Activated T-helper 17 cell treated with anti-CD3 and anti-CD28 coated beads, Interleukin-2, amount 50 U/mL, for 72 hours (primary cell): Measurements from ENCODE around the gene GRIN3B. TPM values are rescaled to one million over a fixed set of nuclear protein-coding genes. Genes with fewer than 3 reads are reported as not detected.

ENCODE experiments used
- ATAC-seq: fragments of 150-1000 bp; cut with Tn5 transposase; replicated peaks from 2 replicates; pipeline ENCODE4 v1.10.0; 2021; ENCODE audit warnings: mild to moderate bottlenecking, moderate library complexity
- H3K27ac Mint-ChIP-seq: one replicate; pipeline ENCODE4 v1.8.0; 2022; ENCODE audit warnings: mixed read lengths
- H3K27me3 Mint-ChIP-seq: one replicate; pipeline ENCODE4 v1.8.0; 2022; ENCODE audit warnings: mixed read lengths
- H3K36me3 Mint-ChIP-seq: one replicate; pipeline ENCODE4 v1.8.0; 2022; ENCODE audit warnings: low read depth, mild to moderate bottlenecking, mixed read lengths
- H3K4me1 Mint-ChIP-seq: one replicate; pipeline ENCODE4 v1.8.0; 2022; ENCODE audit warnings: mixed read lengths
- H3K4me3 Mint-ChIP-seq: one replicate; pipeline ENCODE4 v1.8.0; 2022; ENCODE audit warnings: mild to moderate bottlenecking, mixed read lengths
- H3K9me3 Mint-ChIP-seq: one replicate; pipeline ENCODE4 v1.8.0; 2022; ENCODE audit warnings: mixed read lengths
- total RNA-seq, 2 donors: library from RNA; stranded (reverse); gene quantifications; one replicate each; pipeline ENCODE4 v1.2.3, GENCODE V29; 2022

The GRIN3B gene
- total RNA-seq, 2 donors from 2014 or later = 0.21 TPM; not detected in 1

GRCh38 chr19:1025960-1026782 lies 26.0 kb downstream of the GRIN3B start, which contains the start of gene CNN2:
Gene CNN2 (plus strand): TSS chr19:1026608. CDS start chr19:1026662, 54 bp downstream.
- peaks cover 28% of the 10 kb centered on the region for H3K36me3 Mint-ChIP-seq
- peak; percentile 77 for ATAC-seq
- H3K9me3 Mint-ChIP-seq = no peaks in the 10 kb centered on the region
- peak within 1 kb of the TSS; percentile 93 for H3K4me3 Mint-ChIP-seq
- H3K27me3 Mint-ChIP-seq = no peaks in the 10 kb centered on the region
- peaks cover 17% of the 10 kb centered on the region for H3K4me1 Mint-ChIP-seq
- peak within 1 kb of the TSS; percentile 85 for H3K27ac Mint-ChIP-seq

DNA sequence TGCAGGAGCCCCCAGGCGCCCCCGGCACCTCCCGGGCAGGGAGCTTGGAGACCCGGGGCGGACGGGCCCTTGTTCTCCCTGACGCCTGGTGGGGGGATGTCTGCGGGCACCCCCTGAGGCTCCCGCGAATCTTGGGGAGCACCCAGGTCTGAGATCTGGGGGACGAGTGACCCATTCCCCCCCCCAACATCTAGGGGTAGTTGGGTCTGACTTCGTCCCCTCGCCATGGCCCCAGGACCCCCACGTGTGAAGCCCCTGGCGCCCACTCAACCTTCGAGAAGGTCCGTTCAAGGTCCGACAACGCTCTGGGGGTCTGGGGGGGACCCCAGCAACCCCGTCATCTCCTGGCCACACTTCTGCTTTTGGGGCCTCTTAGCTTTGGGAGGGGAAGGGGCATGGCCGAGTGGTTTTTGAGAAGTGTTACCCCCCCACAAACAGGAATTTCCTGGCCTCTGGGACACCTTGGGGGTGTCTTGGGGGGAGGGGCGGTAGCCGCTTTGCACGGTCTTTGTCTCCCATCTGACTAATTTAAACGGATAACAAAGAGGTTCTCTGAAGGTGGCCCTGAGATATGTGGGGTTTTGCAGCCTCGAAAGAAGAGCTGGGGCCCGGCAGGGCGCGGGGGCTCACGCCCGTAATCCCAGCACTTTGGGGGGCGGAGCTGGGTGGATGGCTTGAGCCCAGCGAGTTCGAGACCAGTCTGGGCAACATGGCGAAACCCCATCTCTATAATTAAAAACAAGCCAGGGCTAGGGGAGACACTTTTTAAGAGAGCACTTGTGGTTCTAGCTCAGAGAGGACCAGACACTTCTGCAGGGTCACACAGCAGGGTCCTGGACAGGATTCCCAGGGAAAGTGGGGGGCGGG lies 26.8 kb downstream of the GRIN3B start:
- Mint-ChIP-seq H3K4me3 (peak overlapping the region; percentile 93), H3K9me3 (no peaks in the 10 kb centered on the region), H3K4me1 (peaks cover 11% of the 10 kb centered on the region), H3K27me3 (no peaks in the 10 kb centered on the region), H3K36me3 (peaks cover 25% of the 10 kb centered on the region), H3K27ac (peak overlapping the region; percentile 85)
- ATAC-seq = peak; percentile 7

DNA sequence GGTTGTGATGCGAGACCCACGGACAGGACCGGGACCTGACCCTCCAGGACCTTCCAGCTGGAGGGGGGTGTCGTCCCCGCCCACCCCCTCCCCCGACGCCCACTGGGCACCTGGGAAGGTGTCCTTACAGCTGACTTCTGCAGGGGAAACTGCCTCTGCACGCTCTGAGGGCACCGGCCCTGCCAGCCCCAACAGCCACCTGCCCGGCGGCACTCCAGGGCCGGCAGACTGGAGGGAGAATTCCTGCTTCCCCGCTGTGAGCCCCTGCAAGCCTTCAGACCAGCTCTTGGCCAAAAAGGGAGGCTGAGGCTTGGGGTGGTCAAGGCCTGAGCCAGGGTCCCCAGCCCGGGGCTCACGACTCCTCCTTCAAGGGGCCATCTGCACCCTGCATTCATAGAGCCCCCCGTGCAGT lies 27.4 kb downstream of the GRIN3B start:
- Mint-ChIP-seq H3K4me1 (peaks cover 11% of the 10 kb centered on the region), H3K27me3 (no peaks in the 10 kb centered on the region), H3K9me3 (no peaks in the 10 kb centered on the region), H3K4me3 (peak overlapping the region; percentile 93), H3K27ac (peak overlapping the region; percentile 85), H3K36me3 (peaks cover 31% of the 10 kb centered on the region)
- ATAC-seq = no peak

GRCh38 chr19:1028062-1028926 lies 28.1 kb downstream of the GRIN3B start:
- H3K9me3 Mint-ChIP-seq = no peaks in the 10 kb centered on the region
- no peaks in the 10 kb centered on the region for H3K27me3 Mint-ChIP-seq
- peak; percentile 53 for ATAC-seq
- H3K4me3 Mint-ChIP-seq = peak overlapping the region; percentile 93
- peaks cover 11% of the 10 kb centered on the region for H3K4me1 Mint-ChIP-seq
- H3K27ac Mint-ChIP-seq = peak overlapping the region; percentile 85
- H3K36me3 Mint-ChIP-seq = peaks cover 38% of the 10 kb centered on the region

- no peaks in the 10 kb centered on the region for H3K27me3 Mint-ChIP-seq
- peaks cover 62% of the 10 kb centered on the region for H3K36me3 Mint-ChIP-seq
- H3K4me3 Mint-ChIP-seq = no peak overlapping the region
- ATAC-seq = no peak
- H3K9me3 Mint-ChIP-seq = no peaks in the 10 kb centered on the region
- peaks cover 10% of the 10 kb centered on the region for H3K4me1 Mint-ChIP-seq
- no peak overlapping the region for H3K27ac Mint-ChIP-seq
Measured at GRCh38 chr19:1032264-1032867, 32.1 kb downstream of the GRIN3B start.

GRCh38 chr19:1035998-1036621 lies 35.9 kb downstream of the GRIN3B start:
- no peak overlapping the region for H3K27ac Mint-ChIP-seq
- no peak overlapping the region for H3K4me3 Mint-ChIP-seq
- peaks cover 63% of the 10 kb centered on the region for H3K36me3 Mint-ChIP-seq
- H3K27me3 Mint-ChIP-seq = no peaks in the 10 kb centered on the region
- no peaks in the 10 kb centered on the region for H3K9me3 Mint-ChIP-seq
- ATAC-seq = no peak
- peaks cover 25% of the 10 kb centered on the region for H3K4me1 Mint-ChIP-seq

DNA sequence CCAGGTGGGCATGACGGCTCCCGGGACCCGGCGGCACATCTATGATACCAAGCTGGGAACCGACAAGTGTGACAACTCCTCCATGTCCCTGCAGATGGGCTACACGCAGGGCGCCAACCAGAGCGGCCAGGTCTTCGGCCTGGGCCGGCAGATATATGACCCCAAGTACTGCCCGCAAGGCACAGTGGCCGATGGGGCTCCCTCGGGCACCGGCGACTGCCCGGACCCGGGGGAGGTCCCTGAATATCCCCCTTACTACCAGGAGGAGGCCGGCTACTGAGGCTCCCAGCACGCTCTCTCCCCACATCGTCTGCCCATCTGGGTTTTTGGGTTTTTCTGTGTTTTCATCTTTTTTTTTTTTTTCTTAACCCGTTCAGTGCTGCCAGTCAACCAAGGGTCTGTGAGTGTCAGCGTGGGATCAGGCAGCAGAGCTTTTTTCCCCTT lies 37.4 kb downstream of the GRIN3B start:
- Mint-ChIP-seq H3K36me3 (peaks cover 53% of the 10 kb centered on the region), H3K4me1 (peaks cover 25% of the 10 kb centered on the region), H3K27me3 (no peaks in the 10 kb centered on the region), H3K4me3 (peak overlapping the region; percentile 93), H3K9me3 (no peaks in the 10 kb centered on the region), H3K27ac (peak overlapping the region; percentile 54)
- ATAC-seq = no peak

DNA sequence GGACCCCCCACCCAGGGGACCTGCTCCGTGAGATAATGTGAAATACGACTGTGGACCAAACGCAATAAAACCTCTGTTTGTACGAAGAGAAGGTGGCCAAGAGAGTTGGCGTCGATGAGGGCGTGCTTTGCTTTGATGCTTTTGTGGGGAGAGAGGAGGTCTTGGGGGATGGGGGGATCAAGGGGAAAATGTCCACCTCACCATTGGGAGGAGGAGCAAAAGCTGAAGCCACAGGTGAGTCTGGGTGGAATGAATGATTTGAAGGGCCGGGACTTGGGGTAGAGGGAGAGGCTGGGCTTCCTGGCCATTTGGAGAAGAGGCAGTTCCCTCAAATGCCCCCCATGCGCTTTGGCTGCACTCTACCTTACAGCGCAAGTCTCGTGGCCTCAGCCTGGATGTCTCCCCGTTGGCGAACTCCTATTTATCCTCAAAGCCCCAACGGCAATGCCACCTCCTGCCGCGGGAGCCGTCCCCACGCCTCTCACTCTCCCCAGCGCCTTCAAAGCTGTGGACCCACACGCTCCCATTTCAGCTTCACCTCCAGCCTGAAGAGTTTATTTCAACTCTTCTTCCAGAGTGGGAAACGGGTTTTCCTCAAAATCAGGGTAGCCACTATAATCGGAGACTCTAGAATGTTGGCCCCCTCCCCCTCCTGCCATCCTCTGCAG lies 38.9 kb downstream of the GRIN3B start:
- ATAC-seq = no peak
- peak overlapping the region; percentile 82 for H3K27ac Mint-ChIP-seq
- peaks cover 25% of the 10 kb centered on the region for H3K4me1 Mint-ChIP-seq
- peak overlapping the region; percentile 93 for H3K4me3 Mint-ChIP-seq
- H3K9me3 Mint-ChIP-seq = no peaks in the 10 kb centered on the region
- H3K36me3 Mint-ChIP-seq = peaks cover 43% of the 10 kb centered on the region
- H3K27me3 Mint-ChIP-seq = no peaks in the 10 kb centered on the region

DNA sequence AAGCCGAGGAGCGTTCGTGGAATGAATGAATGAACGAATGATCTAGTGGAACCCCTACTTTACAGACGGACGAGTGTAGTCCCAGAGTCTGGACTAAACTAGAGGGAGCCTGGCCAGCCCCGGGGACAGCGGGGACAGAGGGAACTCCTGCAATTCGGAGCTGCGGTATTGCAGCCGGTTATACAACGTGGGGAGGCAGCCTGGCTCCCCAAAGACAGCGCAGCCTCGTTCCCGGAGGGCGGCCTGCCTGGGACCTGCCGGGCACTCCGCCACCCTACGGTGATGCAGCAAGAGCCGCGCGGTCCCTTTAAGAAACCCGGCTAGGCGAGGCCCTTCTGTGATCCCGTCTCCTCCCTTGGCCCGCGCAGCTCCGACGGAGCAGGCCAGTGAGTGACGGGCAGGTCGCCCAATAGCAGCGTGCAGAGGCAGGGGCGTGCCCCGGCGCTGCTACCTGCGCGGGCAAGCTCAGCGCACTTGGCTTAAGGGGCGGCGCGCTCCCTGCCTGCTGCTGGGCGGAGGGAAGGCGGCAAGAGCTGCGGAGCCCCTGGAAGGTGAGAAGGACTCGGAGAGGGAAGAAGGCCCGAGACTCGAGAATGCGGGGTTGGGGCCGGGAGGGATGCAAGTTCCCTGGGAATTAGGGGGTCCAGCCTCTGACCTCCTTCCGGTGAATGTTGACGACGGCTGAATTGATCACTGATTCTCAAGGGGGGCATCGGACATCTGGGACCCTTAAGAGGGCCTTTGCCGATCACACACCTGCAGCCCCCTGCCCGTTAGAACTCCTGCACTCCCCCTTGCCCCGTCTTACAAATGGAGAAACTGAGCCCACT lies 39.6 kb downstream of the GRIN3B start, which contains the start of gene ABCA7:
TSS of gene ABCA7 (plus strand) at position 462 of the 830 bp plus-strand sequence. CDS start 1,255 bp downstream, outside the sequence.
- Mint-ChIP-seq H3K4me3 (peak within 1 kb of the TSS; percentile 93), H3K27ac (peak within 1 kb of the TSS; percentile 82), H3K9me3 (no peaks in the 10 kb centered on the region), H3K4me1 (peaks cover 25% of the 10 kb centered on the region), H3K36me3 (peaks cover 43% of the 10 kb centered on the region), H3K27me3 (no peaks in the 10 kb centered on the region)
- ATAC-seq = peak; percentile 96

- Mint-ChIP-seq H3K27me3 (no peaks in the 10 kb centered on the region), H3K9me3 (no peaks in the 10 kb centered on the region), H3K36me3 (peaks cover 41% of the 10 kb centered on the region)
Measured at GRCh38 chr19:1040476-1041271, 40.5 kb downstream of the GRIN3B start.

DNA sequence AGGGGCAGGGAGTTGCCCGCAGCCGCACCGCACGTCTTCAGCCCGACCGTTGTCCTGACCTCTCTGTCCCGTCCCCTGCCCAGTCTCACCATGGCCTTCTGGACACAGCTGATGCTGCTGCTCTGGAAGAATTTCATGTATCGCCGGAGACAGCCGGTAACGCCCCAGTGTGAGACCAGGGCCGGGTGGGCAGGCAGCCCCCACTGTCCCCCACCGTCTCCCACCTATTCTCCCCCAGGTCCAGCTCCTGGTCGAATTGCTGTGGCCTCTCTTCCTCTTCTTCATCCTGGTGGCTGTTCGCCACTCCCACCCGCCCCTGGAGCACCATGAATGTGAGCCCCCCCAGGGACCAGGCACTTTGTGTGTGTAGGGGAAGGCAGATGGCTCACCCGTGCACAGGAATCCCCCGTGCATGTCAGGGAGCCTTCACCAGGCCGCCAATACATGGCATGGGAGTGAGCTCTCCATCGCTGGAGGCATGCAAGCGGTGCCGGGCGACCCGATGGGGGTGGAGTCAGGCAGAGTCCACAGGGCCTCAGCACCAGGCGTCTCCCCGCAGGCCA lies 41.1 kb downstream of the GRIN3B start:
- peaks cover 34% of the 10 kb centered on the region for H3K36me3 Mint-ChIP-seq
- H3K4me1 Mint-ChIP-seq = peaks cover 21% of the 10 kb centered on the region
- H3K4me3 Mint-ChIP-seq = peak overlapping the region; percentile 93
- H3K9me3 Mint-ChIP-seq = no peaks in the 10 kb centered on the region
- no peaks in the 10 kb centered on the region for H3K27me3 Mint-ChIP-seq
- H3K27ac Mint-ChIP-seq = peak overlapping the region; percentile 82
- no peak for ATAC-seq

More at GRCh38 chr19:1040476-1041271, 40.5 kb downstream of the GRIN3B start:
- H3K27ac Mint-ChIP-seq = peak overlapping the region; percentile 82
- ATAC-seq = peak; percentile 73
- H3K4me3 Mint-ChIP-seq = peak overlapping the region; percentile 93
- H3K4me1 Mint-ChIP-seq = peaks cover 21% of the 10 kb centered on the region
